EH (cell line): Measurements from ENCODE around the gene MAOA.

Source experiments
- DNase-seq: peaks from one replicate; pipeline ENCODE4 v3.0.0-alpha.2; 2015; ENCODE audit warnings: low read depth

The MAOA gene

DNA sequence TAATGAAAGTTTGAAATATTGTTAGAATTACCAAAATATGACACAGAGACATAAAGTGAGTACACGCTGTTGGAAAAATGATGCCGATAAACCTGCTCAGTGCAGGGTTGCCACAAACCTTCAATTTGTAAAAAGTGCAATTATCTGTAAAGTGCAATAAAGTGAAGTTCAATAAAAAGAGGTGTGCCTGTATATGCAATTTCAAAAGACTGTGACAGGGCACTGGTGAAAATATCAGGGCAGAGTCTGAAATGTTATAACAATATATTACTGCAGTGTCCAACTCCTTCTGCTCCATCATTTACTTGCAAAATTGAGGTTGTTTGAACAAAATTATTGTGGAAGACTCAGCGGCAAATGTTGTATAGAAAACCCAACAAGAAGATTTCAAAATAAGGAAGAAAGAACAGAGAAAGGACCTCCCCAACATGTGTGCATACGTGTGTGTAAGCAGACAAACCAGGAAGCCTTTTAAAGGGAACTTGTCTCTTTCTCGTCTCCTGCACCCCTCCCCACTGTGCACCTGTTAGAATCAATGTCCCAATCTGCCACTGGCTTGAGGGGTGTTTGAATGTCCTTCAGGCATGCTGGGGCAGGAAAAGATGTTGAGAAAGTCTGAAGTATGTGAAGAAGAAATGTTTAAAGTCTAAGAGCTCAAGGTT, 130.0 kb downstream of the MAOA start:
- no peak for DNase-seq
